ENCODE measurements around the gene PNRC2. TPM values are rescaled to one million over a fixed set of nuclear protein-coding genes. Genes with fewer than 3 reads are reported as not detected.

The PNRC2 gene
- total RNA-seq, 4 donors from 2014 or later: 139 to 173 (median 153) TPM

DNA sequence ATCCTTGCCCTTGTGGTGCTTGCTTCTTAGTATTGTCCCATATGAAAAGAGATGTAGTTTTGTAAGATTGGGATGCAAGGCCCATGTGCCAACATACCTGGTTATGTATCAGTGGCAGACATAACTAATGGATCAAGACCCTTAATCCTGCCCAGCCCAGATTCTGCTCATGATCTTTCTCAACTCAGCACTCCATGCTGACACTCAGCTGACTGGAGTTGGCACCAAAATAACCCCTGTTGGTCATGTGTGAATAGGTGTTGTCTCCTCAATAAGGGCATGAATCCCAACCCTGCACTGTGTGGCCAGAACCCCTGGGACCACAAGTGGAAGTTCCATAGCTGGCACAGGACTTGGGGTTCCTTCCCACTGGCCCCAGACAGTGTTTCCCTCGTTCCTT, 32.5 kb upstream of the PNRC2 start:
- TF ChIP-seq, protein P1, sequence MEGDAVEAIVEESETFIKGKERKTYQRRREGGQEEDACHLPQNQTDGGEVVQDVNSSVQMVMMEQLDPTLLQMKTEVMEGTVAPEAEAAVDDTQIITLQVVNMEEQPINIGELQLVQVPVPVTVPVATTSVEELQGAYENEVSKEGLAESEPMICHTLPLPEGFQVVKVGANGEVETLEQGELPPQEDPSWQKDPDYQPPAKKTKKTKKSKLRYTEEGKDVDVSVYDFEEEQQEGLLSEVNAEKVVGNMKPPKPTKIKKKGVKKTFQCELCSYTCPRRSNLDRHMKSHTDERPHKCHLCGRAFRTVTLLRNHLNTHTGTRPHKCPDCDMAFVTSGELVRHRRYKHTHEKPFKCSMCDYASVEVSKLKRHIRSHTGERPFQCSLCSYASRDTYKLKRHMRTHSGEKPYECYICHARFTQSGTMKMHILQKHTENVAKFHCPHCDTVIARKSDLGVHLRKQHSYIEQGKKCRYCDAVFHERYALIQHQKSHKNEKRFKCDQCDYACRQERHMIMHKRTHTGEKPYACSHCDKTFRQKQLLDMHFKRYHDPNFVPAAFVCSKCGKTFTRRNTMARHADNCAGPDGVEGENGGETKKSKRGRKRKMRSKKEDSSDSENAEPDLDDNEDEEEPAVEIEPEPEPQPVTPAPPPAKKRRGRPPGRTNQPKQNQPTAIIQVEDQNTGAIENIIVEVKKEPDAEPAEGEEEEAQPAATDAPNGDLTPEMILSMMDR (IDR thresholded peaks at IDR 0.05): no peak
- DNase-seq (ENCODE audit: low spot score) (no peak), ATAC-seq (ENCODE audit: low FRiP score) (no peak)

DNA sequence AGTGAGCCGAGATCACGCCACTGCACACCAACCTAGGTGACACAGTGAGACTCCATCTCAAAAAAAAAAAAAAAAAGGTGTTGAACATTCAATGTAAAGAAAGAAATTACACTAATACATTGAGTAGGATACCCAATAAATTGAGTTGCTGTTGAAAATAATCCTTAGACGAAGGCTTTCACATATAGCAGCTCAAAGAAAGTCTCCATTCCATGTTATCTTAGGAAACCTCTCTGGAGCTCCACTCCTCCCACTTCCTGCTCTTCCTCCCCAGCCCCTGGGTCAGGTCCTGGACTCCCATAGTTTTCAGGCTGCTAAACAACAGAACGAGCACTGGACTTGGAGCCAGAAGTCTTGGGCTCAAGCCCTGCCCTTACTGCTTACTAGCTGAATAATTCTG, 30.8 kb upstream of the PNRC2 start:
- ATAC-seq (ENCODE audit: low FRiP score) (no peak), DNase-seq (ENCODE audit: low spot score) (no peak)
- TF ChIP-seq, protein P1 (IDR thresholded peaks at IDR 0.05): no peak

DNA sequence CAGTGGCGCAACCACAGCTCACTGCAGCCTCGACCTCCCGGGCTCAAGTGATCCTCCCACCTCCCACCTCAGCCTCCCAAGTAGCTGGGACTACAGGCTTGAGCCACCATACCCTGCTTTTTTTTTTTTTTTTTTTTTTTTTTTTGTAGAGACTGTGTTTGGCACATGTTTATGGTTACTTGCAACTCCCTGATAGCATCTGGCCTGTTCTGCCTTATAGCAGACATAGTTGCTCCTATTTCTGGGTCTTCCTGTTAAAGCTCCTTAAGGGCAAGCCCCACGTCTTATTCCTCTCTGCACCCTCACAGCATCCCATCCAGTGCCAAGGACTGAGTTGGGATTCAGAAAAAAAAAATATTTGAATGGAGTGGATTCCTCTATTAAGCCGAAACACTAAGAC, 29.4 kb upstream of the PNRC2 start:
- no peak for ATAC-seq (ENCODE audit: low FRiP score)
- TF ChIP-seq, protein P1 (IDR thresholded peaks at IDR 0.05): no peak
- DNase-seq (ENCODE audit: low spot score): no peak

DNA sequence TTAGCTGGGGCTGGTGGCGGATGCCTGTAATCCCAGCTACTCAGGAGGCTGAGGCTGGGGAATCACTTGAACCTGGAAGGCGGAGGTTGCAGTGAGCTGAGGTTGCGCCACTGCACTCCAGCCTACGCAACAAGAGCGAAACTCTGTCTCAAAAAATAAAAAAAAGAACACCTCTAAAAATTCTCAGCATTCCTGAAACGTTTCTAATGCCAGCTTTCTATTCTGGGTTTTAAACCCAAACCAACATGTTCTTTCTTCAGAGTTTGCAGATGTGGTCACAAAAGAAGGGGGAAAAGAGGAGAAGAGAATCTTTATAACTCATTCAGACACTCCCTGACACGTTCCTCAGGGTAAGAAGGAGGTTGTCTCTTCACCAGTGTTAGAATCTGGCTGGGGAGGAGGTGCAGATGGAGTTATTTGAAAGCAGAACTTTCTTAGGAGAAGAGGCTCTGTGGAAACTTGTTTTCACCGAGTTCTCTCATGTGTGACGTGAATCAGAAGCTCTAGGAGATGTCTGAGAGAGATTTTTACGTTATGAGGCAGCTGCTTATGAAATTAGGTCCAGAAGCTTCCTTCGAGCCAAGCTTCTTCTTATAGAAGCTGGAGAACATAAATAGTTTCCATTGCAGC, 28.7 kb upstream of the PNRC2 start:
- ATAC-seq (ENCODE audit: low FRiP score) (peak; percentile 66), DNase-seq (ENCODE audit: low spot score) (no peak)

DNA sequence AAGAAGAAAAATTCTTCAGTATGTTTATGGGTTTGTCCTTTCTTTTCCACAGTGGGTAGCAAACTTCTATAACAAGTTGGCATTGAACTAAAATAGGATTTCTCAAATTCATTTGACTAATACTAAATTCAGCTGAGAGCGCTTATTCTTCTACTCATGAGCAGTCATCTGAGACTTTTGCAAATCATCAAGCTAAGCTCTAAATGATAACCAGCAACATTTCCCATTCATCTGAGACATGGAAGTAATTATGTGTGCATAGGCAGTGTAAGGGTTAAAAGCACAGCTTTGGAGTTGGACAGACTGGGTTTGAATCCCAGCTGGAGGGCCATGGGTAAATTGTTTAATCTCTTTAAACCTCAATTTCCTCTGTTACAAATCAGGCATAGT, 28.1 kb upstream of the PNRC2 start:
- TF ChIP-seq, protein P1 (IDR thresholded peaks at IDR 0.05): no peak
- DNase-seq (ENCODE audit: low spot score): no peak
- peak; percentile 38 for ATAC-seq (ENCODE audit: low FRiP score)

More for the DNA sequence above, 28.7 kb upstream of the PNRC2 start:
- TF ChIP-seq, protein P1 (IDR thresholded peaks at IDR 0.05): no peak

DNA sequence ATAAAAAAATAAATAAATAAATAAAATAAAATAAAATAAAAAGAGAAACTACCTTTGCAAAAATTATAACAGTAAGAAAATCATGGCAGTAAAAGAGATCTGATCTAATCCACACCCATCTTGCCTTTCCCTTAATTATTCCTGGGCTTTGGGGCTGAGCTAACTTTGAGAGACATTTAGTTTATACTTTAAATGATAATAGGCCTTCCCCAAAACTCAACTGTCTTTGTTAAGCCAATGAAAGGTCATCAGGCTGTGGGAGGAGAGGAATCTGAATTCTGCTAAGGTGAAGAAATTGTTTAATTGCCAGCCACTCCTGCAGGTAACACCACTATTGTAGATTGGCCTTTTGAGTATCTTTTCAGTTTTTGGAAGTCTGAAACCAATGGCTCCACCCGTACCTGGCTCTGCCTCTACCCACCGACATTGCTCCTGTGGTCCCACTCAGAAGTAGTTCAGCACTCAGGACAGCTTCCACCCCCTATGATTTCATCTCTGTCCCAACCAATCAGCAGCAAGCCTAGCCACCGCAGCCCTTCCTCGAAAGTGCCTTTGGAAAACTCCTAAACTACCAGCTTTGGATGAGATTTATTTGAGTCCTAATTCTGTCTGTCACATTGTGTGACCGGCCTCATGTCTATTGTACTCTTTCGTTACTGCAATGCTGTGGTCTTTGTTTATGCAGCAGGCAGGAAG, 23.0 kb upstream of the PNRC2 start:
- TF ChIP-seq, protein P1 (IDR thresholded peaks at IDR 0.05): no peak
- ATAC-seq (ENCODE audit: low FRiP score) (no peak), DNase-seq (ENCODE audit: low spot score) (no peak)

DNA sequence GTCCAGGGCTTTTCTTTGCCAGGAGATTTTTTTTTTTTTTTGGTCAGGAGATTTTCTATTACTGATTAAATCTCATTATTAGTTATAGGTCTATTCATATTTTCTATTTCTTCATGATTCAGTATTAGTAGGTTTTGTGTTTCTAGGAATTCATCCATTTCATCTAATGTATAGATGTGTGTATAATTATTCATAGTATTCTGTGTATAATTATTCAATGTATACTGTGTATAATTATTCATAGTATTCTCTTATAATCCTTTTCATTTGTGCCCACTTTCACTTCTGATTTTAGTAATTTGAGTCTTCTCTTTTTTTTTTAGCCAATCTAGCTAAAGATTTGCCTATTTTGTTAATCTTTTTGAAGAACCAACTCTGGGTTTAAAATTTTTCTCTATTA, 12.3 kb upstream of the PNRC2 start:
- no peak for ATAC-seq (ENCODE audit: low FRiP score)

More for the DNA sequence above, 12.3 kb upstream of the PNRC2 start:
- TF ChIP-seq, protein P1 (IDR thresholded peaks at IDR 0.05): no peak
- DNase-seq (ENCODE audit: low spot score): no peak

Data from omental fat pad (tissue), 4 donors.